ENCODE data around the gene TUBGCP2.

TUBGCP2 gene

GRCh38 chr10:133252223-133252552 is 56.5 kb downstream of the TUBGCP2 start:
- in situ Hi-C loops (cut with MboI; ENCODE audit: low sequenced_read_pairs) = no loop called here

GRCh38 chr10:133251388-133252222 is 57.1 kb downstream of the TUBGCP2 start:
- in situ Hi-C loops (cut with MboI; ENCODE audit: low sequenced_read_pairs) = no loop called here

DNA sequence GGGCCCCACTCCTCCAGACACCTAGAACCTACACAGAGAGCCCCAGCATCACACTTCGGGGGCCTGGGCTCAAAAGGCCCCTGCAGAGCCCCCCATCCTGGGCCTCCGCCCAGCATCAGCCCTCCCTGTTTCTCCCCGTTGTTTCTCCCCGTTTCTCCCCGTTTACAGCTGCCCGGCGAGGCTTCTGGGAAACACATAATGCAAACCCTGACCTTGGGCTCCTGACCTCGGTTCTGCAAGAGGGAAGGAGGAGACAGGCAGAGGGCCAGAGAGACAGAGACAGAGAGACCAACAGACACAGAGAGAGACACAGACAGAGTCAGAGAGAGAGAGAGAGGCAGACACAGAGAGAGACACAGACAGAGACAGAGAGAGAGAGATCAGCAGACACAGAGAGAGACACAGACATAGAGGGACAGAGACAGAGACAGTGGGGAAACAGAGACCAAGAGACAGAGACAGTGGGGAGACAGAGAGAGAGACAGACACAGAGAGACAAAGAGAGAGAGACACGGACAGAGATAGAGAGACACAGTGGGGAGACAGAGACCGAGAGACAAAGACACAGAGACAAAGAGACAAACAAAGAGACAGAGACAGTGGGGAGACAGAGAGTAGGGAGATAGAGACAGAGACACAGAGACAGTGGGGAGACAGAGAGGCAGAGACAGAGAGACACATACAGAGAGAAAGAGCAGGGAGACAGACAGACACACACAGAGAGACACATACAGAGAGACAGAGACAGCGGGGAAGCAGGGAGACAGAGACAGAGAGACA is 58.5 kb downstream of the TUBGCP2 start:
- in situ Hi-C loops (cut with MboI; ENCODE audit: low sequenced_read_pairs) = no loop called here

- in situ Hi-C loops (cut with MboI; ENCODE audit: low sequenced_read_pairs) = no loop called here
These were observed 59.4 kb downstream of the TUBGCP2 start for GRCh38 chr10:133249094-133249780.

DNA sequence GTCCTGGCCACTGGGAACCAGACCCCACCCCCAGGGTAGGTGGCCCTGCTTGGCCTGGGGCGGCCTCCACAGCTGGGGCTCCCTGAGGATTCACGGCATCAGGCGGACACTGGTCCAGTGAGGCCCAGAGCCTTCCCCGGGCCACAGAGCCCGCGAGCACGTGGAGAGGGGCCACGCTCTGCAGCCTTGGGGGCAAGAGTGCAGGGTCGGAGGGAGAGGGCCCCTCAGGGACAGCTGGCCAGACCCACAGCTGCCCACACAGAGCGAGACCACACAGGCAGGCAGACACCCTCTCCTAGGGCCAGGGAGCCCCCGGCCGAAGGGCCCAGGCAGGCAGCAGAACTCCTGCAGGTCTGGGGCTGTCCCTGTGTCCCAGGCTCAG is 60.3 kb downstream of the TUBGCP2 start:
- in situ Hi-C loops (cut with MboI; ENCODE audit: low sequenced_read_pairs) = no loop called here

GRCh38 chr10:133247681-133248333 is 60.9 kb downstream of the TUBGCP2 start:
- in situ Hi-C loops (cut with MboI; ENCODE audit: low sequenced_read_pairs) = no loop called here

DNA sequence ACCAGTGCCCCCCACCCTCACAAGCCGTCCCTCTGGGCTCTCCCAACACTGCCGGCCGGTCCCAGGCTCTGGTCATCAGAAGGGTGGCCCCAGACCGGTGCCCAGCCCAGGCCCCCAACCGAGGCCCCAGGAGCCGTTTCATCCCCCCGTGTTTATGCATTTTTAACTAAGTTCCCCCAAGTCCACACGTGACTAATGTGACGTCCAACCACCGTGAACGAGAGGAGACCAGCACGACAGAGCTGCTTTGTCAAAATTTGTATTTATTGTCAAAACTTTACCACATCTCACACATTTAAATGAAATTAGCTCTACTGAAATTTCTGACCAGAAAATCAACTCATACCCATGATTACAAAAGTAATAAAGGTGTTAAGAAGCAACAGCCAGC is 62.4 kb downstream of the TUBGCP2 start:
- in situ Hi-C loops (cut with MboI; ENCODE audit: low sequenced_read_pairs) = no loop called here

DNA sequence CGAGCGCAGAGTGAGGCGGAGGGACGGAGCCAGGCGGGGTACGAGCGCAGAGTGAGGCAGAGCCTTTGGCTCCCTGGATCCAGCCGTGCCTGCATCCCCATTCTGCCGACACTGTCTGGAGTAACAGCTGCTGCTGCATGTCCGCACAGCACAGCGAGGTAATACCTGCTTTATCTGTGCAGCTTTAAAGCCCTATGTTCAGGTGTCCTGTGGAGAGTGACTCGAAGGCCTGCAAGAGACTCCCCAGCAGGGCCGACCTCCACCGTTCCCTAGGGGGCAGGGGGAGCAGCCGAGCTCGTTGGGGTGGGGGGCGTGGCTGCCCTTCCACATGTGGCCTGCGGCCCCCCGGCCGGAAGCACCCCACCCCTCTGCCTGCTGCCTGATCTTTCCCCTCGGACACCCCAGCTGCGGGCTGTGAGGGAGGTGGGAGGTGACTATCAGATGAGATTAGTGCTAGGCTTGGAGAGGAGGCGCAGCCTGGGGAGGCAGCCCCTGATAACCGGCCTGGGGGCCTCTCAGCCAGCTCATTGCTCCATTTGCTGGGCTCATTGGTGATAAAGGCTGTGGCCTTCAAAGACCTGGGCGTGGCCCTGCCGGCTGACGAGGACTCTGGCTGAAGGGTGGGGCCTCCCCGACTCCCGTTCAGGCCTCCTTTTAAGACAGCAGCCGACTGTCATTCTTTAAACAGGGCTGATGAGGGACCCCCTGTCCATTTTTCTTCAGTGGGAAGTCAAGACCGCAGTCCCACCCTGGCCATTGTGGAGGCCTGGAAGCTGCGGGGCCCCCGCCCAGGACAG is 63.0 kb downstream of the TUBGCP2 start:
- in situ Hi-C loops (cut with MboI; ENCODE audit: low sequenced_read_pairs) = no loop called here

GRCh38 chr10:133243593-133243992 is 65.1 kb downstream of the TUBGCP2 start:
- in situ Hi-C loops (cut with MboI; ENCODE audit: low sequenced_read_pairs) = no loop called here

- in situ Hi-C loops (cut with MboI; ENCODE audit: low sequenced_read_pairs) = no loop called here
These were observed 65.9 kb downstream of the TUBGCP2 start for GRCh38 chr10:133242611-133243356.

DNA sequence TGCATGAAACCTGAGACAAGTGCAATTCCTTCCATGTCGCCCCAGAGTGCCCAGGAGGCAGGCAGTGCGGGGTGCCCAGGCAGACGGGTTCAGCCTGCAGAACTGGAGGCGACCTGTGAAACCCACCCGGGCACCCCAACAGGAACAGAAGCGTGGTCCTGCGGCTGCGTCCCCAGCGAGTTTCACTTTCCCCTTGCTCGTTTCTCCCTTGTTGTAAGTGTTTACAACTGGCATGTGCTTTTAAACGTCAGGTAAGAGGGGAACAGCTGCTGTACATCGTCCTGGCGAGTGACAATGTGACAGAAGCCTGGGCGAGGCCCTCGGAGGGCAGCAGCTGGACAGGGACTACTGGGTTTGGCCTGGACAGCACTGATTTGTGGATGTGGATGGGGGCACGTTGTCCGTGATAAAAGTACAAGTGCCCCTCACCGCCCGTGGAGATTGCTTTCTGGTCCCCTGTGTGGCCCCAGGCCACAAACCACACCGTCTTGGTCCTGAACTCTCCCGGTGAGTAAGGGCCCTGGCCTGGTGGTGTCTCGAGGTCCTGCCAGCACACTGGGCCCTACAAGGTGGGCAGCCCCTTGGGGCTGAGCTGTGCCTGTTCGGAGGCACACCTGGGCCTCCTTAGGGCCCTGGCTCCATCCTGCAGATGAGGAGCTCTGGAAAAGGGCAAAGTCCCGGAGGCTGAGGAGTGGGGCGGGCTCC is 67.0 kb downstream of the TUBGCP2 start:
- in situ Hi-C loops (cut with MboI; ENCODE audit: low sequenced_read_pairs) = no loop called here

GRCh38 chr10:133239990-133240389 is 68.7 kb downstream of the TUBGCP2 start:
- in situ Hi-C loops (cut with MboI; ENCODE audit: low sequenced_read_pairs) = no loop called here

DNA sequence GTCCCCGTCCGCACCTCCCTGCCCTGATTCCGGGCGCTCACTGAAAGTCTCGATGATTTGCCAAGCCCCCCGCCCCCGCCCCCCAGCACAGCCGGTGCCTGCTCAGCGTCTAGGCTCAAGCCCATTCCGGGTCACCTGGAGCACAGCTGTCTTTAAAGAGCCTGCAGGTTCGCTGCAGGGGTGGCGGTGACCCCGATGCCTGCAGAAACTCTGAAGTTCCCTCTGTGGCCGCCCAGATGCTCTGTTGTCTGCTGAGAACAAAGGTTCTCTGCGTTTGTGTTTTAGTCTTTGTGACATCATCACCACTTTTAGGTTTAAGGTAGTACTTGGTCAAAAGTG is 70.2 kb downstream of the TUBGCP2 start:
- in situ Hi-C loops (cut with MboI; ENCODE audit: low sequenced_read_pairs) = no loop called here

DNA sequence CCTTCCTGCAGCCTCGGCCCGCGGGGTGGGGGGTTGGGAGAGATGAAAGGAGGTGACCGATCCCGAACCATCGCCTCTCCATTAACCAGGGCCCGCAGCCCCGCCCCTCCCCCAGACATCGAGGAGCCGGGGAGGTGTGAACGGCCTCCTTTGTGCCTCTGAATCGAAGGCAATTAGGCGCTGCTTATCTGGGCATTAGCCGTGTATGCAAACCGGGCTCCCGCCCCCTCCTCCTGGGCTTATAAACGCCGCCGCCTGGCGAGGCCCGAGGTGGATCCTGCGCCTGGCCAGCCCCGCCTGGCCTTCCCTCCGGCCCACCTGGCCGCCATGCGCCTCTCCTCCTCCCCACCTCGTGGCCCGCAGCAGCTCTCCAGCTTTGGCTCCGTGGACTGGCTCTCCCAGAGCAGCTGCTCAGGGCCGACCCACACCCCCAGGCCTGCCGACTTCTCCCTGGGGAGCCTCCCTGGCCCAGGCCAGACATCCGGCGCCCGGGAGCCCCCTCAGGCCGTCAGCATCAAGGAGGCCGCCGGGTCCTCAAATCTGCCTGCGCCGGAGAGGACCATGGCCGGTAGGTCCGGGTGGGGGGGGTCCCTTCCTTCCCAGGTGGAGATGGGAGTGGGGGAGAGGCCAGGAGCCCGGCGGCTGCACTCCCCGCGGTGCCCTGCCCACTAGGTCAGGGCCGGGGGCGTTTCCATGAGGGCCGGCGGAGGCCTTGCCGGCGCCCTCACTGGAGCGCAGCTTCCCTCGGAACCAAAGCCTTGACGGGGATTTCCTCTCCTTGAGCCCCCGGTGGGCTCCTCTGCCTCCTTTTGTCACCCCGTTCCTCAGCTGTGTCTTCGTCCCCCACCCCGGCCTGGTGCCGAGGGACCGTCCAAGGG is 70.8 kb downstream of the TUBGCP2 start, which contains the start of gene VENTX:
Gene VENTX, plus strand, starts transcription at position 268 of the 878 bp plus-strand sequence. Its CDS starts 60 bp downstream, at position 328.
- in situ Hi-C loops (cut with MboI; ENCODE audit: low sequenced_read_pairs) = no loop called here

GRCh38 chr10:133237241-133237587 is 71.5 kb downstream of the TUBGCP2 start:
- in situ Hi-C loops (cut with MboI; ENCODE audit: low sequenced_read_pairs) = no loop called here

- in situ Hi-C loops (cut with MboI; ENCODE audit: low sequenced_read_pairs) = no loop called here
These were observed 72.1 kb downstream of the TUBGCP2 start for GRCh38 chr10:133236401-133237240.

GRCh38 chr10:133235932-133236331 is 72.7 kb downstream of the TUBGCP2 start:
- in situ Hi-C loops (cut with MboI; ENCODE audit: low sequenced_read_pairs) = no loop called here

All from HL-60/S4 treated with retinoic acid at 250 ng/mL for 4 days and 3 days (cell line).